Measurements from ENCODE around the gene CCT6A.
"Not testable (repeated sequence)": the region's sequence is repeated elsewhere in the genome, so short reads cannot be mapped to it uniquely, and the experiment has no call there.

Gene CCT6A

GRCh38 chr7:56106108-56107073, 54.8 kb downstream of the CCT6A start, which contains the start of gene CHCHD2:
Gene CHCHD2, minus strand, starts transcription at chr7:56106476. Its CDS starts 63 bp downstream, at chr7:56106413.
- H3K9ac ChIP-seq (ENCODE audit: low read depth, low read length) = peak within 1 kb of the TSS; percentile 98
- peak within 1 kb of the TSS; percentile 85 for H3K4me3 ChIP-seq (ENCODE audit: low read length)
- peak within 1 kb of the TSS; percentile 90 for H3K4me2 ChIP-seq (ENCODE audit: low read length)
- no peaks in the 10 kb centered on the region for H3K27me3 ChIP-seq (ENCODE audit: control insufficient read depth, insufficient read depth, low read length)
- H3K36me3 ChIP-seq (ENCODE audit: insufficient read depth, low read length) = peaks cover 22% of the 10 kb centered on the region
- no peaks in the 10 kb centered on the region for H3K9me3 ChIP-seq (replicated peaks; ENCODE audit: low read length)
- H3K4me1 ChIP-seq (ENCODE audit: control insufficient read depth, insufficient read depth, low read length) = peaks cover 12% of the 10 kb centered on the region

- H3K4me3 ChIP-seq (ENCODE audit: low read length) = no peak overlapping the region
- H3K9me3 ChIP-seq (replicated peaks; ENCODE audit: low read length) = no peaks in the 10 kb centered on the region
- H3K27me3 ChIP-seq (ENCODE audit: control insufficient read depth, insufficient read depth, low read length) = no peaks in the 10 kb centered on the region
- peaks cover 9% of the 10 kb centered on the region for H3K36me3 ChIP-seq (ENCODE audit: insufficient read depth, low read length)
- H3K4me2 ChIP-seq (ENCODE audit: low read length) = no peak overlapping the region
- no peak overlapping the region for H3K9ac ChIP-seq (ENCODE audit: low read depth, low read length)
- peaks cover 12% of the 10 kb centered on the region for H3K4me1 ChIP-seq (ENCODE audit: control insufficient read depth, insufficient read depth, low read length)
Measured at GRCh38 chr7:56107954-56108258, 56.3 kb downstream of the CCT6A start.

GRCh38 chr7:56110611-56111010, 59.0 kb downstream of the CCT6A start:
- Histone ChIP-seq H3K4me1 (ENCODE audit: control insufficient read depth, insufficient read depth, low read length) (peaks cover 4% of the 10 kb centered on the region), H3K9ac (ENCODE audit: low read depth, low read length) (no peak overlapping the region), H3K36me3 (ENCODE audit: insufficient read depth, low read length) (no peaks in the 10 kb centered on the region), H3K4me3 (ENCODE audit: low read length) (no peak overlapping the region), H3K4me2 (ENCODE audit: low read length) (no peak overlapping the region), H3K9me3 (replicated peaks; ENCODE audit: low read length) (no peaks in the 10 kb centered on the region), H3K27me3 (ENCODE audit: control insufficient read depth, insufficient read depth, low read length) (no peaks in the 10 kb centered on the region)

GRCh38 chr7:56112244-56112643, 60.7 kb downstream of the CCT6A start:
- not testable (repeated sequence) for H3K36me3 ChIP-seq (ENCODE audit: insufficient read depth, low read length); H3K27me3 ChIP-seq (ENCODE audit: control insufficient read depth, insufficient read depth, low read length); H3K4me3 ChIP-seq (ENCODE audit: low read length)

More at GRCh38 chr7:56112244-56112643, 60.7 kb downstream of the CCT6A start:
- H3K9me3 ChIP-seq (replicated peaks; ENCODE audit: low read length); H3K4me1 ChIP-seq (ENCODE audit: control insufficient read depth, insufficient read depth, low read length); H3K9ac ChIP-seq (ENCODE audit: low read depth, low read length); H3K4me2 ChIP-seq (ENCODE audit: low read length): not testable (repeated sequence)

Small RNAs within 50 kb of the gene (small RNA-seq; reads per million reads assigned to genes)
- gene SNORA15 = 0.77 reads per million, percentile 14 among the genes with 10 or more reads in this experiment
- gene SNORA22B = 0.70 reads per million, percentile 8 among the genes with 10 or more reads in this experiment
